Activated T-helper 17 cell treated with anti-CD3 and anti-CD28 coated beads, Interleukin-2, amount 50 U/mL, for 72 hours (primary cell): ENCODE data around the gene PCTP. TPM values are rescaled to one million over a fixed set of nuclear protein-coding genes. Genes with fewer than 3 reads are reported as not detected.
A peak's percentile ranks its signal among the peaks of the same experiment; 100 is the strongest.

ENCODE experiments used
- ATAC-seq: fragments of 150-1000 bp; cut with Tn5 transposase; replicated peaks from 2 replicates; pipeline ENCODE4 v1.10.0; 2021; ENCODE audit warnings: mild to moderate bottlenecking, moderate library complexity
- H3K27ac Mint-ChIP-seq: one replicate; pipeline ENCODE4 v1.8.0; 2022; ENCODE audit warnings: mixed read lengths
- H3K27me3 Mint-ChIP-seq: one replicate; pipeline ENCODE4 v1.8.0; 2022; ENCODE audit warnings: mixed read lengths
- H3K36me3 Mint-ChIP-seq: one replicate; pipeline ENCODE4 v1.8.0; 2022; ENCODE audit warnings: low read depth, mild to moderate bottlenecking, mixed read lengths
- H3K4me1 Mint-ChIP-seq: one replicate; pipeline ENCODE4 v1.8.0; 2022; ENCODE audit warnings: mixed read lengths
- H3K4me3 Mint-ChIP-seq: one replicate; pipeline ENCODE4 v1.8.0; 2022; ENCODE audit warnings: mild to moderate bottlenecking, mixed read lengths
- H3K9me3 Mint-ChIP-seq: one replicate; pipeline ENCODE4 v1.8.0; 2022; ENCODE audit warnings: mixed read lengths
- total RNA-seq, 2 donors: library from RNA; stranded (reverse); gene quantifications; one replicate each; pipeline ENCODE4 v1.2.3, GENCODE V29; 2022

Gene PCTP
- total RNA-seq, 2 donors from 2014 or later: 12.8 to 14.7 TPM

DNA sequence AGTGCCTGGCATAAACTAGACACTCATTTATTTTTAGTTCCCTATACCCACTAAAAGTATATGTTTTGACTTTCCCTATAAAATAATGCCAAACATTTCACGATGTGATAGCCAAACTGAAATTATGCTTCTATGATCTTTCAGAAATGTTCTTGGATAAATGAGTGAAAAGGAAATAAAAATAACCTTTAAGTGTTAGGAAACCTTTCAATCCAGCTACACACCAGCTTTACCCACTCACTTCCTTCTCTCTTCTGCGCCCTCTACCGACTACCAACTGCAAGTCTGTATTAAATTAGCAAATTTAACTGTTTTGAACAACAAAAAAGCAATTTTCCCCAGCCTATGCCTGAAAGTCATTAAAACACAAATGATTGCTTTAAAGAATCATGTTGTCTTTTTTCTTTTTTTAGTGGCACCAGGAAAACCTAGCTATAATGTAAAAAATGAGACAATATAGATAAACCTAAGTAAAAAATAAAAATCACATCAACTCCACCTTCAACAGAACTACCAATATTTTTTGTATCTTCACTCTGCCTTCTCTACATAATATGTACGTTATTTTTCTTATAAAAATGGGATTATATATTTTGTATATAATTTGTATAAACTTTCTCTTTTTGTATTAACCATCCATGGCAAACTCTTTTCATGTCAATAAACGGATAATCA, 15.0 kb upstream of the PCTP start:
- Mint-ChIP-seq H3K4me1 (peaks cover 19% of the 10 kb centered on the region), H3K4me3 (peak overlapping the region; percentile 71), H3K27me3 (peaks cover 20% of the 10 kb centered on the region), H3K36me3 (no peaks in the 10 kb centered on the region), H3K9me3 (no peaks in the 10 kb centered on the region), H3K27ac (no peak overlapping the region)
- peak; percentile 25 for ATAC-seq

DNA sequence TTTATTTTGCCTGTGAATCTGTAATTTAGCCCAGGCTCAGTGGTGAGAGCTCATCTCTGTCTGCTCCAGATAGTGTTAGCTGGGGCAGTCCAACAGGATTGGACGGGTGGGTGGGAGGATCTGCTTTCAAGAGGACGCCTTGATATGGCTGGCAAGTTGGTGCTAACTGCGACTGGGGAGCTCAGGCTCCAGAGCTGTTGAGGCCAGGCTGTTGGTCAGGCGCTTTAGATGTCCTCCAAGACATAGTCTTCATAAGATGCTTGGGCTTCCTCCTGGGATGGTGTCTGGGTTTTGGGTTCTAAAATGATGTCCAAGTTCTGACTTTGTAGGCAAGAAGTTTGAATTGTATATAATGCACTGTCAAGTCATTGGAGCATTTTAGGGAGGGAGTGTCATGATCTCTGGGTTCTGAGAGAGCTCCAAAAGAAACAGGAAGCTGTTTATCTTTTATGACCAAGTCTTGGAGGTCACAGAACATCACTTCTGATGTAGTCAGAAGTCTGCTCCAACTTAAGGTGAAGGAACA, 12.8 kb upstream of the PCTP start:
- Mint-ChIP-seq H3K9me3 (no peaks in the 10 kb centered on the region), H3K27ac (no peak overlapping the region), H3K36me3 (no peaks in the 10 kb centered on the region), H3K4me1 (peaks cover 19% of the 10 kb centered on the region), H3K27me3 (peaks cover 6% of the 10 kb centered on the region), H3K4me3 (no peak overlapping the region)
- no peak for ATAC-seq

DNA sequence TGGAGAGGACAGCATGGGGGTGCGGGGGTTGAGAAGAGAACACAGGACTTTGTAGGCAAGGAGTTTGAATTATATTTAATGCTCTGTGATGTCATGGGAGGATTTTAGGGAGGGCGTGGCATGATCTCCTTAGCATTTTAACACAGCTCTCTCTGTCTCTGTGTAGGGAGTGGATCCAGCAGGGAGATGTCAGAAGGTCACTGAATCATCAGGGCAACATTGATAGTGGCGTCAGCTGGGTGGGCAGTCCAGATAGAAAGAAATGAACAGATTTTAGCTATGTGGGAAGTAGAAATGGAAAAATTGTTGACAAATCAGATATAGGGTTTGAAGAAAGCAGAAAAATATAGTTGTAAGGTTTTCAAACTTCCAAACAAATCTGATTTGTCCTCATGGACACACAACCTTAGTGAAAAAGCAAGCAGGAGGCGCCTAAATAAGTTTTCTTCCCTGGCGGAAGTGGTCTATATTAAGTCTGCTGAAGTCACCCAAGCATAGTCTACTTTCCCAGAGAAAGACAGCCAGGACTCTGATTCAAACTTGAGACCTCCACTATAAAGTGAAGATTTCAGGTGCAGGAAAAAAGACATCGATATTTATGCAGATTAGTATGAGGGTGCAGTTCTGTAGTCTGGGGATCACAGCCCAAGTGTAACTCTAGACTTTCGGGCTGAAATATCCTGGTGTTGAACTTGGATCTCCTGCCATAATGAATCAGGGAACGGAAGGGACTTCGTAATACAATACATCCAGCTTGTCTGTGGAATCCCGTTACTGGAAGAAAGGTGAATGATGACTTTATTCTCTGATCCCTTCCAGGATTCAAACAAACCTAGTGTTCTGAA, 10.1 kb upstream of the PCTP start:
- no peak for ATAC-seq
- H3K27ac Mint-ChIP-seq: no peak overlapping the region
- H3K4me1 Mint-ChIP-seq: no peaks in the 10 kb centered on the region
- H3K9me3 Mint-ChIP-seq: no peaks in the 10 kb centered on the region
- no peak overlapping the region for H3K4me3 Mint-ChIP-seq
- peaks cover 11% of the 10 kb centered on the region for H3K27me3 Mint-ChIP-seq
- H3K36me3 Mint-ChIP-seq: no peaks in the 10 kb centered on the region

GRCh38 chr17:55741356-55741700, 9.5 kb upstream of the PCTP start:
- Mint-ChIP-seq H3K27ac (no peak overlapping the region), H3K4me3 (no peak overlapping the region), H3K9me3 (no peaks in the 10 kb centered on the region), H3K36me3 (no peaks in the 10 kb centered on the region), H3K4me1 (no peaks in the 10 kb centered on the region), H3K27me3 (peaks cover 16% of the 10 kb centered on the region)
- ATAC-seq: no peak

- Mint-ChIP-seq H3K27ac (no peak overlapping the region), H3K4me1 (no peaks in the 10 kb centered on the region), H3K9me3 (no peaks in the 10 kb centered on the region), H3K36me3 (no peaks in the 10 kb centered on the region), H3K4me3 (no peak overlapping the region), H3K27me3 (peaks cover 20% of the 10 kb centered on the region)
- no peak for ATAC-seq
Observed at GRCh38 chr17:55742272-55743102, 8.4 kb upstream of the PCTP start.

DNA sequence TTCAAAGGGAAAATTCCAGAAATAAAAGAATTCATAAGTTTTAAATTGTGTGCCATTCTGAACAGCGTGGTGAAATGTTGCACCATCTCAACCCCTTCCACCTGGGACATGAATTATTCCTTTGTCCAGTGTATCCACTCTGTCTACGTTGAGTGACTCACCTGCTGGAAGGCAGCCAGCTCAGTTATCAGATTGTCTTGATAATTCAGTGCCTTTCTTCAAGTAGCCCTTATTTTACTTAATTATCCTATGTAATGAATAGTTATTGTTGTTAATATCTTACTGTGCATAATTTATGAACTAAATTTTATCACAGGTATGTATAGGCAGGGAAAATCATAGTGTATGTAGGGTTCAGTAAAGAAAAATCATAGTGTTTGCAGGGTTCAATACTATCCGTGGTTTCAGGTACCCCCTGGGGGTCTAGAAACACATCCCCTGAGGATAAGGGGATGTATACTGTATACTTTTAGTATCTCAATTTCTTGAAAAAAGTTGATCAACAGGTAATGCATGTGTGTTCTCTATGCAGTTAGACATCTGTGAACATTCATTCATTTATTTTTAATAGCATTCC, 7.7 kb upstream of the PCTP start:
- Mint-ChIP-seq H3K4me1 (no peaks in the 10 kb centered on the region), H3K4me3 (no peak overlapping the region), H3K36me3 (no peaks in the 10 kb centered on the region), H3K27me3 (peaks cover 22% of the 10 kb centered on the region), H3K9me3 (no peaks in the 10 kb centered on the region), H3K27ac (no peak overlapping the region)
- ATAC-seq: no peak

DNA sequence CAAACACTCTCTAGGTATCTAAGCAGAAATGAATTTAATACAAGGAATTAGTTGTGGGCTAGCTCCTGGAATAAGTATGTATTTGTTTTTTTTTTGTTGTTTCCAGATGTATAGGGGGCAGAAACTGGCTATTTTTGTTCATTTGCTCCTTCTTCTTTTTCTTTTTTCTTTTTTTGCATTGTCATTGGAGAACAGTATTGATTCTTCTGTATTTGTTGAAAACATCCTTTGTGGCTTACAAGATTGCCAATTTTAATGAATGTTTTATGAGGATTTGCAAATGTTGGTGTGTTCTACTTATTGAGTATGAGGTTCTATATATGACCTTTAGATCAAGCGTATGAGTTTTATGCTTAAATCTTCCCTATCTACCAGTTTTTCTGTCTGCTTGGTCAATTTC, 5.6 kb upstream of the PCTP start:
- no peak for ATAC-seq
- H3K4me1 Mint-ChIP-seq: no peaks in the 10 kb centered on the region
- H3K27me3 Mint-ChIP-seq: peaks cover 24% of the 10 kb centered on the region
- no peak overlapping the region for H3K4me3 Mint-ChIP-seq
- no peaks in the 10 kb centered on the region for H3K9me3 Mint-ChIP-seq
- H3K27ac Mint-ChIP-seq: no peak overlapping the region
- no peaks in the 10 kb centered on the region for H3K36me3 Mint-ChIP-seq

- no peaks in the 10 kb centered on the region for H3K9me3 Mint-ChIP-seq
- peaks cover 24% of the 10 kb centered on the region for H3K27me3 Mint-ChIP-seq
- no peak for ATAC-seq
- H3K4me3 Mint-ChIP-seq: no peak overlapping the region
- peaks cover 3% of the 10 kb centered on the region for H3K4me1 Mint-ChIP-seq
- no peak overlapping the region for H3K27ac Mint-ChIP-seq
- no peaks in the 10 kb centered on the region for H3K36me3 Mint-ChIP-seq
Observed at GRCh38 chr17:55746466-55746865, 4.4 kb upstream of the PCTP start.

- ATAC-seq: no peak
- Mint-ChIP-seq H3K27ac (no peak overlapping the region), H3K36me3 (no peaks in the 10 kb centered on the region), H3K4me1 (peaks cover 7% of the 10 kb centered on the region), H3K9me3 (no peaks in the 10 kb centered on the region), H3K4me3 (no peak overlapping the region), H3K27me3 (peaks cover 24% of the 10 kb centered on the region)
Observed at GRCh38 chr17:55747209-55747608, 3.6 kb upstream of the PCTP start.

DNA sequence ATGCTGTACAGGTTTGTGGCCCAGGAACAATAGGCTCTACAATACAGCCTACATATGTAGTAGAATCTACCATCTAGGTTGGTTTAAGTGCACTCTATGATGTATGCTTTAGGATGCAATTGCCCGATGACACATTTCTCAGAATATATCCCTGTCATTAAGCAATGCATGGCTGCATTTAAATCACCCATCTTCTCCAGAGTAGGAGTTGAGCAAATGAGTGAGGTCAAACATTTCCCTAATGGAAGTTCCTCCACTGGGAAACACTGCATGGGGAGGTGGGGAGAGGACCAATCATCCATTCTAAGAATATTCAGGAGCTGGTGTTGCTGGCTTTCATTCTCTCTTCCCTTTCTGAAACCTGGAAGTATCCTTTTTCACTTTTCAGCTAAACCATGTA, 2.0 kb upstream of the PCTP start:
- no peak overlapping the region for H3K27ac Mint-ChIP-seq
- no peaks in the 10 kb centered on the region for H3K9me3 Mint-ChIP-seq
- no peak overlapping the region for H3K4me3 Mint-ChIP-seq
- peaks cover 11% of the 10 kb centered on the region for H3K4me1 Mint-ChIP-seq
- ATAC-seq: no peak
- peaks cover 24% of the 10 kb centered on the region for H3K27me3 Mint-ChIP-seq
- H3K36me3 Mint-ChIP-seq: no peaks in the 10 kb centered on the region

DNA sequence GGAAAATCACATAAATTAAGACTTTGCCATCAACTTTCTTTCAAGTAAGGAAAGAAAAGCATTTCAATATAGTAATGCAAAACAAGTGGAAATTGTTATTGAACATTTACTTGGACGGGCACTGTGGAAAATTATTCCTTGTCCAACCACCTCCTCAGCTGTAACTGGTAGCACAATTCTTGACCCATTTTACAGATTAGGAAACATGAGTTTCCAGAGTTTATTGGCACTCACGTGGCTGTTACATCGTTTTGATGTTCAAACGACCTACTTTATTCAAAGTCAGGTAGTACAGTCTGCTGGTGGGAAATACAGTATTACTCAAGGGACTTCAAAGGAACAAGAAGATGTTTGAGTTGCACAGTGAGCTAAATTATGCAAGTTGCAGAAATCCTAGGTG, 866 bp upstream of the PCTP start:
- peaks cover 11% of the 10 kb centered on the region for H3K4me1 Mint-ChIP-seq
- no peak for ATAC-seq
- no peaks in the 10 kb centered on the region for H3K36me3 Mint-ChIP-seq
- peak overlapping the region; percentile 84 for H3K4me3 Mint-ChIP-seq
- peak overlapping the region; percentile 83 for H3K27ac Mint-ChIP-seq
- peaks cover 24% of the 10 kb centered on the region for H3K27me3 Mint-ChIP-seq
- H3K9me3 Mint-ChIP-seq: no peaks in the 10 kb centered on the region

- Mint-ChIP-seq H3K27ac (peak overlapping the region; percentile 83), H3K36me3 (no peaks in the 10 kb centered on the region), H3K4me1 (peaks cover 11% of the 10 kb centered on the region), H3K27me3 (peaks cover 13% of the 10 kb centered on the region), H3K4me3 (peak overlapping the region; percentile 84), H3K9me3 (no peaks in the 10 kb centered on the region)
- ATAC-seq: no peak
Observed at GRCh38 chr17:55751720-55752250, 934 bp downstream of the PCTP start.

- no peak for ATAC-seq
- Mint-ChIP-seq H3K27ac (no peak overlapping the region), H3K27me3 (no peaks in the 10 kb centered on the region), H3K36me3 (no peaks in the 10 kb centered on the region), H3K9me3 (no peaks in the 10 kb centered on the region), H3K4me3 (no peak overlapping the region), H3K4me1 (peaks cover 6% of the 10 kb centered on the region)
Observed at GRCh38 chr17:55756689-55757088, 5.8 kb downstream of the PCTP start.

DNA sequence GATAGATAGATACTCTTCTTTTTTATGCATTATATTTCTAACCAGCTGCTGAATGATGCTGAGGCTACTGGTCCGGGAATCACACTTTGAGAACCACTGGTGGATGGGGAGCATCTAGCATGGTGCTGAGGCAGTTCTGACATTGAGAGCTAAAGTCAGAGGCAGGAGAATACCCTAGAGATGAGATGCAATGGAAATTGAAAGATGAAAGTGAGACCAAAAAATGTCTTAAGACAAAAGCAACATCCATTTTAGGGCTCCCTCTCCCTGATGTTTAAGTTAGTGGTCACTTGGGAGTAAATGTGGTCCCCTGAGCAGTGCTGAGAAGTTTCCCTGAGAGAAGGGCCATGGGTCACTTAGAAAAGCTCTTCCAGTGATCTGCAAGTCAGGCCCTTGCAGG, 6.8 kb downstream of the PCTP start:
- ATAC-seq: no peak
- Mint-ChIP-seq H3K4me1 (peaks cover 4% of the 10 kb centered on the region), H3K27ac (no peak overlapping the region), H3K27me3 (no peaks in the 10 kb centered on the region), H3K36me3 (no peaks in the 10 kb centered on the region), H3K9me3 (no peaks in the 10 kb centered on the region), H3K4me3 (no peak overlapping the region)
